SK-N-DZ (cell line): ENCODE results near the gene MKRN2OS. TPM values are rescaled to one million over a fixed set of nuclear protein-coding genes. Genes with fewer than 3 reads are reported as not detected.

Experiments used
- DNase-seq: peaks from one replicate; pipeline ENCODE4 v3.0.0-alpha.2; 2015; ENCODE audit warnings: low spot score
- polyA plus RNA-seq, 2 experiments: library from polyadenylated mRNA; depleted of rRNA; stranded (reverse); fragments of >200 nt; gene quantifications; 2 replicates each; pipeline ENCODE4 v1.2.3, GENCODE V29; 2014

MKRN2OS gene, protein sequence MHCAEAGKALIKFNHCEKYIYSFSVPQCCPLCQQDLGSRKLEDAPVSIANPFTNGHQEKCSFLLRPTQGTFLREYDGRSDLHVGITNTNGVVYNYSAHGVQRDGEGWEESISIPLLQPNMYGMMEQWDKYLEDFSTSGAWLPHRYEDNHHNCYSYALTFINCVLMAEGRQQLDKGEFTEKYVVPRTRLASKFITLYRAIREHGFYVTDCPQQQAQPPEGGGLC
- polyA plus RNA-seq (2014; cell fraction: cytosol; rRNA removed) = not detected in 2 replicates
- not detected in 2 replicates for polyA plus RNA-seq (2014; cell fraction: nucleus; rRNA removed)

DNA sequence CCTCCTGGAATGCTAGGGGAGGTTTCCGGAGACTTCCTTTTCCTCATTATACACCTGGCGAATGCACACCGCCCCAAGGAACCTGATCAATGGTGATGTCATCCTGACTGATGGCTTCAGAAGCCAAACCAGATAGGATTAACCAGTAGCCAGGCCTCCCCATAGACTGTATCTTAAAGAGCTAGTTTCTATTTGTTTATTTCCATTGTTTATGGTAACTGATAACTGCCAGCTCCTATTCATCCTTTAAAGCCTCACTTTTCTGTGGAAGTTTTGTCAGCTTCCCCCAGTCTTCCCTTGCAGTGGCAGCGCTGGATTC, at the start of gene MKRN2OS:
Gene MKRN2OS (minus strand): TSS at position 27 of the 319 bp plus-strand sequence. CDS start 35 bp downstream, outside the sequence.
- DNase-seq = no peak

DNA sequence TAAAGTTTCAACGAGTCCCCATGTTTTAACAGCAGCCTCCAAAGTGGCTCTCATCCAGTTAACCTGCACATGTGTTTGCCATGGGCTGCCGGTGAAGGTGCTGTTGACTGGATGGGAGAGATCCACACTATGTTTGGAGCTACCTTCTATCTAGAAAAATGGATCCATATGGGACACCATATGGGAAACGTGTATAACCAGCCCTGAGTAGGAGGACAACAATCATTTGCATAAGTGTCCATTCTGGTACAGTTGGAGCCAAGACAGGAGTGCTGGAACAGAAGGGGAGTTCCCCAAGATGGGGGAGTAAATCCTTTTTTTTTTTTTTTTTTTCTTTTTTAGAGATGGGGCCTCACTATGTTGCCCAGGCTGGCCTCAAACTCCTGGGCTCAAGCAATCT, 48.2 kb upstream of the MKRN2OS start:
- no peak for DNase-seq

DNA sequence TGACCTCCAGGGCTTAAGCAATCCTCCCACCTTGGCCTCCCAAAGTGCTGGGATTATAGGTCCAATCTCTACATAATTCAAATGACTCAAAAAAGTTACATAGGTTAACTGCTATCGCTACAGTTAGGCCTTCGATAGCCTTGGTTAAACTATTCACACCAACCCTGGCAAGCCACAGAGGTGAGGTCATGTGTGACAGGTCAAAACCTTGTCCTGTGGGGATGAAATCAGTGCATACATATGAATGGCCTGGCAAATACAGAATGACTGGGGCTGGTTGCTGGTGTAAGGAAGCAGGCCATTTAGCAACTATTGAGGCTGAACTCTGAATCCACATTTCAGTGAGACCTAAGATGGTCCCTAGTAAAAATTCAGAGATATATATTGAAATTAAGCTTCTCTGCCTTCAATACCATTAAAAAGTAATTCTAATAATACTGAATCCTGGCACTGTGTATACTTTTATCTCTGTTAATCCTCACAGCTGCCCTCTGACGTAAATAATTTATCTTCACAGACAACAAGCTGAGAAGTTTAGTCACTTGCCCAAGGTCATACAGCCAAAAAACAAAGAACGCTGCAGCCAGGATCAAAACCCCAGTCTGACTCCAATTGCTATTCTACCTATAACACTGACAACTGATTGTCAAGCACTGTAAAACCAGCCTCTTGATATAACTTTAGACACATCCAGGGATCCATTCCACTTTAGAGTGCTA, 46.9 kb upstream of the MKRN2OS start:
- DNase-seq = no peak

DNA sequence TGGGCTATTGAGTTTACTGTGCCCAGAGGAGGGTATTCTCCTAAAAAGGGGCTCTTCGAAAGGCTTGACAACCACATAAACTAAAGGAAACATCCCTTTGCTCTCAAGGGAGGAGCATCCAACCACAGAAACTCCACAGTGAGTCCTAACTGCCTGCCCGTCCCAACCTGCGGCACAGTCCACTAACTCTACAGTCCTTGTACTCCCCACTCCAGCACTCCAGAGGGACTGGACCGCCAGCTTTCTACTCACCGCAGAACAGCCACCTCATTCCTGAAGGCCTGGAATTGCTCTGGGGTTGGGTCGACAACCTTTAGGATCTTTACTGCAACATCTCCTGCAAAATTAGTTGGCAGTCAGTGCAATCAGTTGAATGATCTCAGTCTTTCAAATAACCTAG, 46.2 kb upstream of the MKRN2OS start:
- DNase-seq = no peak

DNA sequence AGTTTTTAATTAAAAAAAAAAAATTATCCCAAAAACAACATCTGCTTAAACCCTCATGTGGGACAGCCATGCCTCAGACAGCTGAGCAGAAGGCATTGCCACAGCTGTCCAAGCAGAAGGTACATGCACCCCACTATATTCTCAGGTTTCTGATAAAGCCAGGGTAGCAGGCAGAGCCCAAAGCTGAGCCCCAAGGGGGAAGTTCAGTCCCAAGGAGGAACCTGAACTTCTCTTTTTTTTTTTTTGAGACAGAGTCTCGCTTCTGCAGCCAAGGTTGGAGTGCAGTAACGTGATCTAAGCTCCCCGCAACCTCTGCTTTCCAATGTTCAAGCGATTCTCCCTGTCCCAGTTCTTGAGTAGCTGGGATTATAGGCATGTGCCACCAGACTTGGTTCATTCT, 44.8 kb upstream of the MKRN2OS start:
- no peak for DNase-seq

DNA sequence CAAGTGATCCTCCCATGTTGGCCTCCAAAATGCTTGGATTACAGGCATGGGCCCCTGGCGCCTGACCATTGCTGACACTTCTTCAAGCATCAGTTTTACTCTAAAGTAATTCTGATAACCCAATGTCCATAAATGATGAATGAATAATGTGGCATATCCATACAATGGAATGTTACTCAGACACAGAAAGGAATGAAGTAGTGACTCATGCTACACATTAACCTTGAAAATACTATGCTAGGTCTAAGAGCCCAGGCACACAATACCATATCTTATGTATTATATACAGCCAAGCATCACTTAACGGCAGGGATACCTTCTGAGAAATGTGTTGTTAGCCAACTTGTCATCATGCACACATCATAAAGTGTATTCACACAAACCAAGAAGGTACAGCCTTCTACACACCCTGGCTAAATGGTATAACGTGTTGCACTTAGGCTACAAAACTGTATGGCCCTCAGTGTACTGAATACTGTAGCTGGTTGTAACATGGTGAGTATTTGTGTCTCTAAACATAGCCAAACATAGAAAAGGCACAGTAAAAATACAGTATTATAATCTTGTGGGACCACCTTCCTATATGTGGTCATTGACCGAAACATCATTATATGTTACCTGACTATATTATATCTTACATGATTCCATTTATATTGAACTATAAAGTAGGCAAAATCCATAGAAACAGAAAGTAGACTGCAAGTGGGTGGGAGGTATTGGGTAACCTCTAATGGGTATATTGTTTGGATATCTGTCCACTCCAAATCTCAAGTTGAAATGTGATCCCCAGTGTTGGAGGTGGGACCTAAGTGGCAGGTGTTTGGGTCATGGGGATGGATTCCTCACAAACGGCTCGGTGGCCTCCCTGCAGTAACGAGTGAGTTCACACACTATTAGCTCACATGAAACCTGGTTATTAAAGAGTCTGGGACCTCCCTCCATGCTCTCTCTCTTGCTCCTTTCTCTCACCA, 43.0 kb upstream of the MKRN2OS start:
- no peak for DNase-seq

DNA sequence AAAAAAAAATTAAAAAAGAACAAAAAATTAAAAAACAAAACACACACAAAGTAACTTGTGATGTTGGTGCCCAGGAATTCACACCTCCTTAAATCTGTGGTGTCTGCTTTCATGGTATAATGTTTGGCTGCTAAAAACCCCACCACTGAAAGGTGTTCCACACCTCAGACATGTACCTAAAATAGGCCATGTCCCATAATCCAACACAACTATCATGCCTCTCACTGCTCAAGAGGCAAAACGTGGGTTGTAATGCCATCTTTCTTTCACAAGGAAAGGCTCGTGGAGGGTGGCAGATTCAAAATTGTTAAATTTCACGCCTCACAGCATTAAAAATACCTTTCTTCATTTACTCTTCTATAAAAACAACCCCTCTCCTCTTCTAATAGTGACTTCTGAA, 41.1 kb upstream of the MKRN2OS start:
- DNase-seq = no peak

DNA sequence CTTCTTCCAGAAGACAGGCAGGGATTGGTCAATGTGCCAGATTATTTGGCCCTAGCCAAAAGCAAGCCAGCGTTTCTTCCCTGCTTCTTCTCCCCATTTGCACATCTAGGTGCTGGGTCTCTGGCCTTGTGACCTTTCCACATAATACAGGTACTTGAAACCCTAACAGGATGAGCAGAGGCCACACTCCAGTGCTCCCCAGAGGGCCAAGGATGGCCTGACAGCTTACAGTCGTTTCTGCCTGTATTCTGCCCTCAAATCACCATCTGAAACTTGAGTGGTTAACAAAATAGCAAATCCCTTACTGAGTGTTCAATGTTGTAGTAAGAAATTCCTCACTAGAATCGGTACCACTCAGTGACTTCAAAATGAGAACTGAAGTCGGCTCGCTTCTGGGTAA, 40.7 kb upstream of the MKRN2OS start:
- no peak for DNase-seq

DNA sequence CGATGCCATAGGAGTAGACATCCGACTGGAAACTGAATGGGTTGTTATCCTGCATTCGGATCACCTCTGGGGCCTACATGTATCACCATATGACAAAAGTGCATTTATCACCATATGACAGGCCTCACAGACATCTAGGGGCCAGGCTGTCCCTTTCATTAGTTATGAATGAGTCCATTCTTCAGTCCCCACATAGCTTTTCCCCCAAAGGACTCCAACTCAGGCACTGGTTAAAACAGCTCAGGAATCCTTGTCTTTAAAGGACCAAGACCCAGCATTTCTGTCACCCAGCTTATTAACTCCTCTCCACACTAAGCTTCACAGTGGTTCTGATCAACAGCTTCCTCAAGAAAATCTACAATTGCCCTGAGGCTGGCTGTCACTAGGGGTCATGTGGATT, 39.9 kb upstream of the MKRN2OS start:
- no peak for DNase-seq

DNA sequence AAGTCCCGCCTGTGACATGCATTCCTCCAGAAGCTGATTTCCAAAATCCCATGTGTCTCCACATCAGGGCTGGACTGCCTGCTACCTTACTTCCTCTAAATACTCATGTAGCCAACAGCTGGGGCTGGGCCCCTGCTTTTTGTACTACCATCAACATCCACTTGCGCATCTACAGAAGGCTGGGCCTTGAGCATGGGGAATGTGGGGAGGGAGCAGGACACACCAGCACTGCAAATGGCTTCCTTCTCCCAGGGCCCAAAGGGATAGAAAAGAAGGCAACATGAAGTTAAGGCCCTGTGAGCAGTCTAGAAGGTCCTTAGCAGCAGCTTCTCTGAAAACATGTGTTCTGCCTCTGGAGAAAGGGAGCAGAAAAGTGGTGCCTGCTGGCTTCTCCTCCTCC, 38.8 kb upstream of the MKRN2OS start:
- DNase-seq = no peak

DNA sequence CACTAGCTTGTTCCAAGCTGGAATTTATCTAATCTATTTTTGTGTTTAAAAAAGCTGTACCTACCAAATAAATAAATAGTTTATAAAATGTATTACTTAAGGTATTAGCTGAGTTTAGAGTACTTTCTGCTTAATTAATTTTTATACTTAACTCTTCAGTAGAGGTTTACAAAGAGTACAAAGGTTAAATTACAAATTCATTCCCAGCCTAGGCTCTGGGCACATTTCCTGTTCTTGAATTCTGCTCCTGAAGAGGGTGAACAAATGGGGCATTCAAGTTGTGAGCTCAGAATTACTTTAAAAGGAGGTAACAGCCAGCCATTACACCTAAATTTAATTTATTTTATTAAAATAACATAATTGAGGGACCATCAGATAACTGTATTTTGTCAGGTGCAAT, 38.0 kb upstream of the MKRN2OS start:
- DNase-seq = no peak

DNA sequence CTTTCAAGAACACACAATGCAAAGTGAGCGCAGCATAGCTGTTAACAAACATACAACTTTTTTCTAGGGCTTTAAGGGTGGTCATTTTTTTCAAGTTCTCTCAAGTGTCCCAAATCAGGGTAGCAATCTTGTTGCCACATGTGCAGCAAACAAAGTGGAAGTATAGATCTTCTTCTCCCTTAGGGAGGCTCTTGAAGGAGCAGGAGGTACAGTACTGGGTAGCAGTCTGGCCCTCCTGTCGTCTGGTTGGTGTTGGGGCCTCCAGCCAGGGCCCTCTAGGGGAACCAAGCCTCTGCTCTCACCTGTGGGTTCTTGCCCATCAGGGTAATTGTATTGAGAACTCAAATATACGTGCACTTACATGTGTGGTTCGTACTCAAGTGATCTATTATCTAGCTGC, 37.4 kb upstream of the MKRN2OS start:
- no peak for DNase-seq

DNA sequence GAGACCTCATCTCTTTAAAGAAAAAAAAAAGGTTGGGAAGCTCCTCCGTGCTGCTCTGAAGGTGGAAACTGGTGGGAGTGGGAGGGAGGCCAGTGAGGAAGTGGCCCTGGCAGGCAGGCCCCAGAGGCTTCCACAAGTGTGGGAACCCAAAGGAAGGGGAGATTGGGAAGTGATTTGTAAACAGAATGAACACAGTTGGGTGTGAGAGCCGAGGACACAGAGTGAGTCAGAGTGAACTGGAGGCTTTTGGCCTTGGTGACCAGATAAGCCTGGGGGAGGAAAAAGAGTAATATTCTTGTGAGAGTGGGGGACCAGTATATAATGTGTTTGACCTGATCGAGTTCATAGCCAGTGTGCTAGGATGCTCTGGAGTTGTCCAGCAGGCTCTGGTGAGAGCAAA, 34.6 kb upstream of the MKRN2OS start:
- no peak for DNase-seq

DNA sequence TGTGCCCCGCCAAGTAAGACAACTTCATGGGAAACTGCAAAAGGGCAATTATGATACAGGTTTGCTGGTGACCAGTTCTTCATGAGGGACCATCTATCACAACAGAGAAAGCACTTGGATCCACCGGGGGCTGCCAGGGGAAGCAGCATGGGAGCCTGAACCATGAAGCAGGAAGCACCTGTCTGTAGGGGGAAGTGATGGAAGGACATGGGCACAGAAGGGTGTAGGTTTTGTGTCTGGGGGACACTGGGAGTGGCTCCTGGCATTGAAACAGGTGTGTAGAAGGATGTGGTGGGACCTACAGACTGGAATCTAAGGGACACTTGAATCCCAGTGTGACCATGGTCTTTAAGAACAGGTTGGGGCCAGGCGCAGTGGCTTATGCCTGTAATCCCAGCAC, 34.2 kb upstream of the MKRN2OS start:
- no peak for DNase-seq

DNA sequence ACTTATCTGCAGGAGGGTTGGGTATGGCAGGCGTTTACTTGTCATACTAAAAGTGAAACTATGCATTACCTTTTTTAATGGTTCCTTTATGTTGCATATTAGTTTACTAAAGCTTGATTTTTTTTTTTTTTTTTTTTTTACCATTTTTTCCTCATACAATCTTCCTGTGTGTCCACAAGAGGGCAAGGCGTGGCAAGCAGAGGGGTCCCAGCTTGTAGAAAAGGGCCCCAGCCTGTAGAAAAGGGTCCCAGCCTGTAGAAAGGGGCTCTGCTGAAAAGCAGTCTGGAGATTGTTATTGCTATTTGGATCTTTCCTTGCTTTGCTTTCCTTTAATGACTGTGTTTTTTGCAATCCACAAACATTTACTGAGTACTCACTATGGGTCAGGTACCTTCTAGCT, 33.4 kb upstream of the MKRN2OS start:
- no peak for DNase-seq

DNA sequence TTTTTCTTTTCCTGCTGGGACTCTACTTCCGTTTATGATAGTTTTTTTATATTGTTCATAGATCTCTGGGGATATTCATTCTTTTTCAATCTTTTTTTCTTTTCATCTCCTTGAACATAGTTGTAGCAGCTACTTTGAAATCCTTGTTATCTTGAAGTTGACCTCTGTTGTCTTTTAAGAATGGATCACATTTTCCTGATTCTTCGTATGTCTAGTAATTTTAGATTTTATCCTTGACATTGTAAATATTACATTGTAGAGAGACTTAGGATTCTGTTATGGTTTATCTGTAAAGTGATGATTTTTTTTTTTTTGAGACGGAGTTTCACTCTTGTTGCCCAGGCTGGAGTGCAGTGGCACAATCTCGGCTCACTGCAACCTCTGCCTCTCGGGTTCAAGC, 32.1 kb upstream of the MKRN2OS start:
- DNase-seq = no peak

DNA sequence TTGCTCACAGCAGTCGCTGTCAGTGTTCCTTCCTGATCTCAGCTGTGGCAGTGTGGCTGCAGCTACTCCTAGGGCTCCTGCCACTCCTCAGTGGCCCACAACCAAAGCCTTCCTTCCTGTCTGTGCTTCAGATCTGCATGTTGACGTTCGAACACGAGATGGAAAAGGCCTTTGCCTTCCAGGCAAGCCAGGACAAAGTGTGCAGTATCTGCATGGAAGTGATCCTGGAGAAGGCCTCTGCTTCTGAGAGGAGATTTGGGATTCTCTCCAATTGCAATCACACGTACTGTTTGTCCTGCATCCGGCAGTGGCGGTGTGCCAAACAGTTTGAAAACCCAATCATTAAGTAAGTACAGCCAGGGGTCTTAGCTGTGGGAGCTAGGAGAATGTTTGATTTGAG, 29.4 kb upstream of the MKRN2OS start:
- no peak for DNase-seq

DNA sequence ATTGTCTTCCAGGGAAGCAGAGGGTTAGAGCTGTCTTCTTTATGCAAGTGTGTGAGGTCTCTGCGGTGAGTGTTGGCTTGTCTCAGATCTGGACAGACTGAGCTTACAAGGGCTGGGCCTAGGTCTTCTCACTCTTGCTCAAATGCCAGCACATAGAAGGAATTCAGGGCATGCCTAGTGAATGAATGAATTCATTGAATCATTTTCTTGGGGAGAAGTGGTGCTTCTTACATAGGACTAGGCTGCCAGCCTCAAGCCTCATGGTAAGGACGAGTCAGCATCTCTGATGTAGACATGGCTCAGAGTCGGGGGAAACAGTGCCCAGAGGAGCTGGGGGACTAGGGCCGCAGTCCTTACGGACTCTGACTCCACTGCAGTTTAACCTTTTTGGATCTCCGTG, 28.8 kb upstream of the MKRN2OS start:
- DNase-seq = no peak

DNA sequence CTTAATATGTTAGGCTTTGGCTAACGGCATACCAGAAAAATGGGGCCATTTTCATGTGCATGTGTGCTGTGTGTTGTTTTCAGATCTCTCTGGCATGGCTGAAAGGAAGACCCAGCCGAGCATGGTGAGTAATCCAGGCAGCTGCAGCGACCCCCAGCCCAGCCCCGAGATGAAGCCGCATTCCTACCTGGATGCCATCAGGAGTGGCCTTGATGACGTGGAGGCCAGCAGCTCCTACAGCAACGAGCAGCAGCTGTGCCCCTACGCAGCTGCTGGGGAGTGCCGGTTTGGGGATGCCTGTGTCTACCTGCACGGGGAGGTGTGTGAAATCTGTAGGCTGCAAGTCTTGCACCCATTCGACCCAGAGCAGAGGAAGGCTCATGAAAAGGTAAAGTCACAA, 26.7 kb upstream of the MKRN2OS start:
- DNase-seq = no peak

DNA sequence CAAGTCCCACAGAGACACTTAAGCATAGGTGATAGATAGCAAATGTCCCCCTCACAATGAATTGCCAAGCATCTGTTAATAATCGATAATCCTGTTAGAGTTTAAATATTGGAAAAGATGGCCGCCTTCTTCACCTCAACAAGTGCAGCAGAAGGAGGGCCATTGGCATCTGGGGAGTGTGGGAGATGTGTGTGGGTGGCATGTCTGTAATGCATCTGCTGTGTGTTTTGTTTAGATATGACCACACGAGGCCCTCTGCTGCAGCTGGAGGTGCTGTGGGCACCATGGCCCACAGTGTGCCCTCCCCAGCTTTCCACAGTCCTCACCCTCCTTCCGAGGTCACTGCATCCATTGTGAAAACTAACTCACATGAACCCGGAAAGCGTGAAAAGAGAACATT, 24.5 kb upstream of the MKRN2OS start:
- no peak for DNase-seq

DNA sequence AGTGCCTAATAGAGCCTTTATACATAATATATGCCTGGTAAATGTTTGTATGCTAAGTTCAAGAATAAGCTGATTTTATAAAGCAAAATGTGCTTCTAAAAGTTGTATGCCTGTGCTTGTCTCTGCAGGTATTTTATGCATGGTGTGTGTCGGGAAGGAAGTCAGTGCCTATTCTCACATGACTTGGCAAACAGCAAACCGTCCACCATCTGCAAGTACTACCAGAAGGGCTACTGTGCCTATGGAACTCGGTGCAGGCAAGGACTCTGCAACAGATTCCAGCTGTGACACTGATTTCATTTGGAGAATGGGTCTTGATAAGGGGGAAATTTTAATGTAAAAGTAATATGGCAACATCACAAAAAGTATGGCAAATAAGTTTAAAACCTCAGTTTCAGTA, 23.4 kb upstream of the MKRN2OS start:
- no peak for DNase-seq

DNA sequence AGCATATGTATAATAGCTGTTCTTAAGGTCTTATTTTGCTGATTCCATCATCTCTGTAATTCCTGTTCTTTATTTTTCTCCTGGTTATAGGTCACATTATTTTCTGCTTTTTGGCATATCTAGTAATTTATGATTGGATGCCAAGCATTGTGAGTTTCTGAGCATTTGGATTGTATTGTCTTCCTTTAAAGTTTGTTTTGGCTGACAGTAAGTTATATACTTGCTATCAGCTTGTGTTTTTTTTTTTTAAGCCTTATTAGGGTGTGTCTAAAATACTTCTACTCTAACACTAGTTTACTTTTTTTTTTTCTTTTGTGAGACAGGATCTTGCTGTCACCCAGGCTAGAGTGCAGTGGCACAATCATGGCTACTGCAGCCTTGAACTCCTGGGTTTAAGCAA, 21.7 kb upstream of the MKRN2OS start:
- DNase-seq = no peak
